HEK293 (cell line): Measurements from ENCODE around the gene SEMA3G.

Experiments used
- CTCF ChIA-PET: fragments of 350-600 bp; formaldehyde crosslinking; extraction: SDS; loops from one replicate; lab custom pipeline; 2021; ENCODE audit warnings: antibody characterized with exemption; lab: Yijun Ruan, JAX
- POLR2A ChIA-PET: fragments of 300-600 bp; formaldehyde crosslinking; extraction: SDS; loops from one replicate; lab custom pipeline; 2020; ENCODE audit warnings: antibody characterized with exemption, inconsistent platforms; lab: Yijun Ruan, JAX
- H3K27ac ChIP-seq: fragments of 200-500 bp; sonication (Bioruptor generic); 2 replicates; pipeline ENCODE4 v1.5.1; 2014; ENCODE audit warnings: low read depth, low read length, control low read depth, inconsistent platforms; ENCODE audit errors: extremely low read depth
- H3K36me3 ChIP-seq, 2 experiments: fragments of 200-500 bp in 1 of 2; sonication (Bioruptor generic) in 1 of 2; 1 replicate in 1 of 2; 2 replicates in 1 of 2; pipeline ENCODE4 v1.5.1; 2014 to 2017; ENCODE audit warnings: inconsistent platforms in 2 of 2, low read length in 2 of 2; ENCODE audit not compliant: control insufficient read depth in 2 of 2, insufficient read depth in 1 of 2
- H3K4me1 ChIP-seq: fragments of 200-500 bp; sonication (Bioruptor generic); 2 replicates; pipeline ENCODE4 v1.5.1; 2014; ENCODE audit warnings: mild to moderate bottlenecking, low read length, inconsistent platforms; ENCODE audit not compliant: control insufficient read depth, insufficient read depth
- H3K4me3 ChIP-seq: 2 replicates; pipeline ENCODE4 v1.5.1; 2011; ENCODE audit warnings: low read depth, mild to moderate bottlenecking, control low read depth, low read length, moderate library complexity
- H3K9me3 ChIP-seq: fragments of 200-500 bp; sonication (Bioruptor generic); 2 replicates; pipeline ENCODE4 v1.5.1; 2014; ENCODE audit warnings: low read depth, low read length, inconsistent platforms; ENCODE audit not compliant: control insufficient read depth, insufficient read depth
- ZBTB44 ChIP-seq: fragments of 450-650 bp; IDR thresholded peaks from 2 replicates; pipeline ENCODE4 v1.5.1; 2018; ENCODE audit warnings: missing biosample characterization, mild to moderate bottlenecking, missing genetic modification characterization
- ZNF623 ChIP-seq: fragments of 450-650 bp; formaldehyde crosslinking; IDR thresholded peaks from 2 replicates; pipeline ENCODE4 v1.5.1; 2016; ENCODE audit warnings: missing biosample characterization, missing genetic modification characterization

Gene SEMA3G

GRCh38 chr3:52383446-52383845 lies 61.5 kb downstream of the SEMA3G start:
- H3K36me3 ChIP-seq: no peaks in the 10 kb centered on the region
- H3K9me3 ChIP-seq: no peaks in the 10 kb centered on the region
- H3K27ac ChIP-seq: no peak overlapping the region
- H3K4me1 ChIP-seq: no peaks in the 10 kb centered on the region
- TF ChIP-seq ZBTB44 (tag by site-specific recombination) (no peak), ZNF623 (tag by site-specific recombination) (peak; percentile 37)
- ChIA-PET CTCF (interaction anchor here (0.6 to 1.9 kb wide), 3 partner anchors 152 to 1834 kb away, joined by 4 to 8 read pairs (median 6); no protein-coding TSS in a partner anchor), POLR2A (no interaction called here)
- no peak overlapping the region for H3K4me3 ChIP-seq
